HG02885 (cell line): ENCODE measurements around the gene ST14.
"Not testable (repeated sequence)": the region's sequence is repeated elsewhere in the genome, so short reads cannot be mapped to it uniquely, and the experiment has no call there.

ENCODE experiments used
- ATAC-seq: cut with Tn5 transposase; IDR thresholded peaks from one replicate; pipeline ENCODE4 v1.9.1; 2021; ENCODE audit warnings: mild to moderate bottlenecking; ENCODE audit not compliant: unreplicated experiment, poor library complexity

Gene ST14

GRCh38 chr11:130161441-130162145 is 2.0 kb downstream of the ST14 start:
- ATAC-seq: no peak

- no peak for ATAC-seq
Measured at GRCh38 chr11:130162733-130163132, 3.2 kb downstream of the ST14 start.

- ATAC-seq: no peak
Measured at GRCh38 chr11:130163346-130164220, 4.0 kb downstream of the ST14 start.

GRCh38 chr11:130164221-130164570 is 4.6 kb downstream of the ST14 start:
- ATAC-seq: no peak

DNA sequence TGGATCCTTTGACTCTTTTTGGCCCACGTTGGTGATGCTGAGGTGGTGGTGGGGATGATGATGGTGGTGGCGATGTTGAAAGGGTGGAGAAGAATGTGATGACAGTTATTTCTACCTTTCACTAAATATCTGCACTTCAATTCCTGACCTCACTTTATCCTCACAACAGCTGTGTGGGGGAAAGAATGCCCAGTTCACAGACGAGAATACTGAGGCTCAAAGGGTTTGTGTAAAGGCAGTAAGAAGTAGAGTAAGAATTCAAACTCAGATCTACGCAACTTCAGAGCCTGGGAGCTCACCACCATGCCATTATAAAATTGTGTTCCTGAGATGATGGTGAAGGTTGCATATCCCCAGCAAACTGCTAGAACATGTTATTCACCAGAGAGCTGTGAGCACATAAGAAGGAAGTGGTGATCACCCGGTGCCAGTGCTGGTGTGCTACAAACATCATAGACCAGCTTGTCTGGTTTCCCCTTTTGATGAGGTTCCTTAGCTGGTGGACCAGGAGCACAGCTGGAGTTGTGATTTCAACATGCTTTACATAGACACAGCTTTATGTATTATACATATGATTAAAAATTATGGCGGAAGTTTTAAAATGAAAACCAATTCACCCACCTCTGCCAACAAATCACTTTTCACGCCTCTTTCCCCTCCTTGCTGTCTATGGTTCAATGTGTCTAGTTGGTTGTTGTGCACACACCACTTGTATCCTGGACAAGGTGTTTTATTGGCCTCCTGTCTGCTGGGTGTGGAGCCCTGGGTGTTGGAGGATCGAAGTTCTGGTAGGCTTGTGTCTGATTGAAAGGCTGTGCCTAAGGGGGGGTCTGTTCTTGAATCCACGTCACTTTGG is 6.2 kb downstream of the ST14 start:
- no peak for ATAC-seq

DNA sequence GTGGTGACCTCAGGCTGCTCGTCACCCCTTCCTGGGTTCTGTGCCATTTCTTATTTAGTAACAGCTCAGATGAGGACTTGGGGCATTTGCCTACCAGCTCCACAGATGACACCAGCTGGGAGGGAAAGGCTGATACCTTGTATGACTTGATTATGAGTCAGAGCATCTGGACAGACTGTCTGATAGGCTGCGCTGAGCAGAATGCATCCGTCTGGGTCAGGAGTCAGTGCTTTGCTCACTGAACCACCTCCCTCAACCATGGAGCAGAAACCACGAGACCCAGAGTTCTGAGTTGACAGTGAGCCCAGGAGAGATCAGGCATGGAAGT is 6.8 kb downstream of the ST14 start:
- ATAC-seq: no peak

DNA sequence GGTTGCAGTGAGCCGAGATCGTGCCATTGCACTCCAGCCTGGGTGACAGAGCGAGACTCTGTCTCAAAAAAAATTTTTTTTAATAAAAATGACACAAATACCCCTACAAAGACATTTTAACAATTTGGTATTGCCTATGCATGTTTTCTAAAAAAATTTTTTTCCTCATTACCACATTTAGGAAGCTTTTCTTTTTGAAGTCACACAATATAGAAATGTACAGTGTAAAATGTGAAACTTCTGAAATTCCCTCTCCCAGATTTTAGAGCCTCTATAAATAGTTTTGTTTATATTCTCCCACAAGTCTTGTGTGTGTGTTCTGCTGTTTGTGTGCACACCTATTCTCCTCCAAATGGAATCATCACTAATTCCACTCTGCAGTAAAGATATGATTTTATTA is 7.6 kb downstream of the ST14 start:
- ATAC-seq: no peak

- no peak for ATAC-seq
Measured at GRCh38 chr11:130168105-130168504, 8.5 kb downstream of the ST14 start.

DNA sequence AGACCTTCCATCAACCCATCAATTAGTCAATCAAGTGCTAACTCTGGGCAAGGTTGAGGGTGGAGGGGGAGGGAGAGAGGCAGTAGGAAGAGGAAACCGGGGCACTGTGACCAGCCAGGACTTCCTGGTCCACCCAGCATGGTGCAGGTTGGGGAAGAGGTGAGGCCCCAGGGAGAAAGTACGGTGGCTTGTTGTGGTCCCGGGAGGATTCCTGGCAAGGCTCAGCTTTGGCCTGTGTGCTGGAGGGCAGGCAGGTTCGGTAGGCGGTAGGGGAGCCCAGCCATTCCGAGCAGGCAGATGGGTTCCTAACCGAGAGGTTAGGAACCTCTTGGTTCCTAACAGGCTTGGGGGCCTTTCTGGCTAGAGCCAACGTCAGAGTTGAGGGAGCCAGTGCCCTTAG is 10.8 kb downstream of the ST14 start:
- no peak for ATAC-seq

- ATAC-seq: no peak
Measured at GRCh38 chr11:130171534-130171933, 12.0 kb downstream of the ST14 start.

- not testable (repeated sequence) for ATAC-seq
Measured at GRCh38 chr11:130172001-130172400, 12.4 kb downstream of the ST14 start.

DNA sequence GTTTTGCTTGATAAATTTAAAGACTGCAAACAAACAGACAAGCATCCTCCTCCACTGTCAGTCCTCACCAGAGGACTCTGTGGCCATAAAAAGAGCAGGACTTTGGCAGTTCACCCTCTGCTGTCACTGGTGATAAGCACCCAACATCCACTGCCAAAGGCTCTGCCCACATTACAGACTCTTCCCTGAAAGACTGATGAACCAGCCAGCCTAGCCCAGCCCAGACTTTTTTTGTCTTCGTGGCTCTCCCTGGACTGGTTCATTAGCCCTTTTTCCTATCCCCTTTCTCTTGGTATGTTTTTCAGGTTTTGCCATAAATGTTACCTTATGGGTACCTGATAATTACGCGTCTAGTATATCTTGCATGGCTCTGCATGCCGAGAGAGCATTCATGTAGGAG is 15.1 kb downstream of the ST14 start:
- no peak for ATAC-seq

GRCh38 chr11:130175898-130176297 is 16.3 kb downstream of the ST14 start:
- no peak for ATAC-seq

- ATAC-seq: no peak
Measured at GRCh38 chr11:130177782-130178181, 18.2 kb downstream of the ST14 start.

DNA sequence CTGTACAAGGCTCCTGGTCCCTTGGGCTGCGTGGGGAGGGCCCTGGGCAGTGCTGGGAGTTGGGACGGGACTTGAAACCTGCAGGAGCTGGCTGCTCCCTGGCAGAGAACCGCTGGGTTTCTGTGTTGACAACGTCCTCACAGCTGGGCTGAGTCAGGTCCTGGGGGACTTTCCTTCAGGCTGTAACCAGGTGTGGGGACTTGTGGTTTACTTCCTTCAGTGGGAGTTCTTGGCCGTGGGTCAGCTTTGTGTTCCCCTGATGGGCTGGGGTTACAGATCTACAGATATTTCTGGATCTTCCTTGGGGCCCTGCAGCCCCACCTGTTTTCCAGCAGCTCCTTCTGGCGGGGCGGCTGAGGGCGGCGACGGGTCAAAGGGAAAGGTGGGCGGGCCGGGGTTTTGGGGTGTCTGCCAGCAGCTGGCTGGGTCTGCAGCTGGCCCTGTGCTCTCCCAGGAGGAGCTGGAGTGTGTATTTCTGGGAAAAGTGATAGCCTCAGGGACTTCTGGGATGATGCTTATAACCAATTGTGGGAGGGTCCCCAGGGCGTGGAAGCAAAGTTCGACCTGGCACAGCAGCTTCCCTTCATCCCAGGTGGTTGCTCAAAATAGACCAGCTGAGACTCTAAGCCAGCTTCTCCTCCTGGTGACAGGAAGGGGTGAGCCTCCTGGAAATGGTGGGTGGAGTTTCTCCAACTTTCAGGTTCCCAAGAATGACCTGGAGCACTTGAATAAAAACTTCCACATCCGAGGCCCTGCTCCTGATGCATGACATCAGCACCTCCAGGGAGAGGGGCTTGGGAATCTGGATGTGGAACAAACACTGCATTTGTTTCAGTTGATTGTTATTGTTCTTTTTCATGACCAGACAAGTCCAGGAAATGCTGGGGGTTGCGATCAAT is 19.1 kb downstream of the ST14 start:
- no peak for ATAC-seq

- ATAC-seq: no peak
Measured at GRCh38 chr11:130179396-130180306, 20.1 kb downstream of the ST14 start.

- peak; percentile 67 for ATAC-seq
Measured at GRCh38 chr11:130180491-130180890, 20.9 kb downstream of the ST14 start.

- peak; percentile 22 for ATAC-seq
Measured at GRCh38 chr11:130180896-130181294, 21.3 kb downstream of the ST14 start.
